Esophagus squamous epithelium (tissue), 4 donors: ENCODE measurements around the gene CAMK2A.
"Not testable (repeated sequence)": the region's sequence is repeated elsewhere in the genome, so short reads cannot be mapped to it uniquely, and the experiment has no call there.

ENCODE experiments used
- CTCF ChIP-seq, 6 experiments: fragments of 450-650 bp in 4 of 6; fragments of 200-600 bp in 2 of 6; sonication (generic) in 2 of 6; IDR thresholded peaks; one replicate each; pipeline ENCODE4 v1.5.1; 2016 to 2019; ENCODE audit warnings: antibody characterized with exemption in 6 of 6, mild to moderate bottlenecking in 4 of 6, moderate library complexity in 4 of 6
- POLR2A ChIP-seq, 4 donors: fragments of 450-650 bp; IDR thresholded peaks; one replicate each; pipeline ENCODE4 v1.6.1; 2017; ENCODE audit warnings: antibody characterized with exemption in 4 of 4, mild to moderate bottlenecking in 4 of 4, moderate library complexity in 3 of 4

DNA sequence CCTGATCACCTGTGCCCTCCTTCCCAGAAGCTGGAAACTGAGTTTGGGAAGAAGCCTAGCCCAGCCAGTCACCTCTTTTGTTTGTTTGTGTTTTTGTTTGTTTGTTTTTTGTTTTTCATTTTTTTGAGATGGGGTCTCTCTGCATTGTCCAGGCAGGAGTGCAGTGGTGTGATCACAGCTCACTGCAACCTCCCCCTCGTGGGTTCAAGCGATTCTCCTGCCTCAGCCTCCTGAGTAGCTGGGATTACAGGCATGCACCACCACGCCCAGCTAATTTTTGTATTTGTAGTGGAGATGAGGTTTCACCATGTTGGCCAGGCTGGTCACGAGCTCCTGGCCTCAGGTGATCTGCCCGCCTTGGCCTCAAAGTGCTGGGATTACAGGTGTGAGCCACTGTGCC, 55.9 kb downstream of the CAMK2A start:
- not testable (repeated sequence) for TF ChIP-seq POLR2A, CTCF (IDR thresholded peaks at IDR 0.05)
